Hematopoietic multipotent progenitor cell treated with erythropoietin and hydrocortisone succinate and interleukin-3 and kit ligand, for 4 days (in vitro differentiated cells): Measurements from ENCODE around the gene FNDC10.

ENCODE experiments used
- DNase-seq: peaks from one replicate; pipeline ENCODE4 v3.0.0-alpha.2; 2015

The FNDC10 gene

DNA sequence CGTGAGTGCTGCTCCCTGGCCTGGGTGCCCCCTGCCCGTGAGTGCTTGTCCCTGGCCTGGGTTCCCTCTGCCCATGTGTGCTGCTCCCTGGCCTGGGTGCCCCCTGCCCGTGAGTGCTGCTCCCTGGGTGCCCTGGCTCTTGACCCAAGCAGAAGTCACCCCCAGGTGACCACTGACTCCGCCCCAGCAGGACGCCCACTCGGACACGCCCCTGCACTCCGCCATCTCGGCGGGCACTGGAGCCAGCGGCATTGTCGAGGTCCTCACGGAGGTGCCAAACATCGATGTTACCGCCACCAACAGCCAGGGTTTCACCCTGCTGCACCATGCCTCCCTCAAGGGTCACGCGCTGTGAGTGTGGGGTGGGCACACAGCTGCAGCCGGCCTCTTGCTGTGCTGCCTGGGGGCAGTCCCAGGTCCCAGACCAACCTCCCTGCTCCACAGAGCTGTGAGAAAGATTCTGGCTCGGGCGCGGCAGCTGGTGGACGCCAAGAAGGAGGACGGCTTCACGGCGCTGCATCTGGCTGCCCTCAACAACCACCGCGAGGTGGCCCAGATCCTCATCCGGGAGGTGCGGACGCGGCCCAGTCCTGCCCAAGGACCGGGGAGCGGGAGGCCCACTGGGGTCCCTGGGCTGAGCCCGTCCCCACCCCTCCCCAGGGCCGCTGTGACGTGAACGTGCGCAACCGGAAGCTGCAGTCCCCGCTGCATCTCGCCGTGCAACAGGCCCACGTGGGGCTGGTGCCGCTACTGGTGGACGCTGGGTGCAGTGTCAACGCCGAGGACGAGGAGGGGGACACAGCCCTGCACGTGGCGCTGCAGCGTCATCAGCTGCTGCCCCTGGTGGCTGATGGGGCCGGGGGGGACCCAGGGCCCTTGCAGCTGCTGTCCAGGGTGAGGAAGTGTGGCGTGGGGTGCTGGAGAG, 28.2 kb upstream of the FNDC10 start:
- no peak for DNase-seq

DNA sequence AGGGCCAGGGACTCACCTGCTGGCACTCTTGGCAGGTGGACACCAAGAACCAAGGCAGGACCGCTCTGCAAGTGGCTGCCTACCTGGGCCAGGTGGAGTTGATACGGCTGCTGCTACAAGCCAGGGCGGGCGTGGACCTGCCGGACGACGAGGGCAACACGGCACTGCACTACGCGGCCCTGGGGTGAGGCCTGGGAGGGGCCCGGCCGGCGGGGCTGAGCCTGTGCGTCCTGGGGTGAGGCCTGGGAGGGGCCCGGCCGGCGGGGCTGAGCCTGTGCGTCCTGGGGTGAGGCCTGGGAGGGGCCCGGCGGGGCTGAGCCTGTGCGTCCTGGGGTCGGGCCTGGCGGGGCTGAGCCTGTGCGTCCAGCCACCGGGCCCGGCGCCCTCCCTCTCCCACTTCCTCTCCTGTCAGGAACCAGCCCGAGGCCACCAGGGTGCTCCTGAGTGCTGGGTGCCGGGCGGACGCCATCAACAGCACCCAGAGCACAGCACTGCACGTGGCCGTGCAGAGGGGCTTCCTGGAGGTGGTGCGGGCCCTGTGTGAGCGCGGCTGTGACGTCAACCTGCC, 27.4 kb upstream of the FNDC10 start:
- peak; percentile 36 for DNase-seq

DNA sequence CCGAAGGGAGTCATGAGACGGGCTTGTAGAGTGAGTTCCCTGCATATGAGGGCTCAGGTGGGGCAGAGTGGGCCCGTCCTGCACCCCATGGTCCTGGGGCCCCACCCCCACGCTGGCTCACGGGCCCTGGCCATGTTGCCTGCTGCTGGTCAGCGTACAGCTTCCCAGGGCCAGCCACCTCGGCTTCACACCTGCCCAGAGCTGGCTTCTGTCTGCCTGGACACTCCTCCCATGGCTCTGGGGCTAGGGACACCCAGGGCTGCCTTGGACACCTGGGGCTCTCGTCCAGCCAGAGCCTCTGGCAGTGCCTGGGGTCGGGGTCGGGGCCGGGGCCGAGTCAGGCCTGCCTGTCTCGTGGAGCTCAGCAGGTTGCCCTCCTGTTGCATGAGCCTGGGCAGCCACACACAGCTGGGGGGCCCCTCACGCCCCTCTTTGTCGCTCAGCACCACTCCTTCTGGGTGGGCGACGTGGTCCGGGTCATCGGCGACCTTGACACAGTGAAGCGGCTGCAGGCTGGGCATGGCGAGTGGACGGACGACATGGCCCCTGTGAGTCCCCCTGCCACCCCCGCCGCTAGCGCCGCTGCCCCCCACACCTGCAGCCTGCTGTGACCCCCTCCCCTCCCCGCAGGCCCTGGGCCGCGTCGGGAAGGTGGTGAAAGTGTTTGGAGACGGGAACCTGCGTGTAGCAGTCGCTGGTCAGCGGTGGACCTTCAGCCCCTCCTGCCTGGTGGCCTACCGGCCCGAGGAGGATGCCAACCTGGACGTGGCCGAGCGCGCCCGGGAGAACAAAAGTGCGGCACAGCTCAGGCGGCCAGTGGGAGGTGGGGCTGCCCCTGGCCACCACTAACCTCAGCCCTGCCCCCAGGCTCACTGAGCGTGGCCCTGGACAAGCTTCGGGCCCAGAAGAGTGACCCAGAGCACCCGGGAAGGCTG, 26.5 kb upstream of the FNDC10 start:
- no peak for DNase-seq

DNA sequence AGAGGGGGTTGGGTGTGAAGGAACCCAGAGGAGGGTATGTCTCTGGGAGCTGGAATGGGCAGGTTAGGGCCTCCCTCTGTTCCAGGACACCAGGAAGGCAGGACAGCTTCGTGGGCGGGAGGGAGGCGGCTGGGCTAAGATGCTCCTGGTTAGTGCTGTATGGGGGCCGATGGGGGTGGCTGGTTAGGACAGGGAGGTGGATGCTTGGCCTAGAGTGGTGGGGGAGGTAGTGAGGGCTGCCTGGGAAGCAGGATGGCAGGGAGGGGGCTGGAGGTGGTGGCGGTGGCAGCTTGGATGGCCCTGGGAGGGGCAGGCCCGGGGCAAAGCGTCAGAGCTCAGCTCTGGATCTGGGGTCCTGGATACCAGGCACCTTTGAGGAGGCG, 25.9 kb upstream of the FNDC10 start:
- DNase-seq: no peak

DNA sequence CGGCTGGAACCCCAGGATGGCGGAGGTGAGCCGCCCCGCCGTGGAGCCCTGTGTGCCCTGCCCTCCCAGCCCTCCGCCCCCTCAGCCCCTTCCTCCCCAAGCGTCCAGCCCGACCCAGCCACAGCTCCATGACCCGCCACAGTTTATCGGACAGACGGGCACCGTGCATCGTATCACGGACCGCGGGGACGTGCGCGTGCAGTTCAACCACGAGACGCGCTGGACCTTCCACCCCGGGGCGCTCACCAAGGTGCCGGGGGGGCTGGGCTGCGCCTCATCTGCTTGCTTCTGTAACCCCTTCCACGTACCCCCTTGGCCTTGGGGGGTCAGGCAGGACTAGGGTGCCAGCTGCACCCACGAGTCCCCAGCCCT, 25.5 kb upstream of the FNDC10 start:
- no peak for DNase-seq

DNA sequence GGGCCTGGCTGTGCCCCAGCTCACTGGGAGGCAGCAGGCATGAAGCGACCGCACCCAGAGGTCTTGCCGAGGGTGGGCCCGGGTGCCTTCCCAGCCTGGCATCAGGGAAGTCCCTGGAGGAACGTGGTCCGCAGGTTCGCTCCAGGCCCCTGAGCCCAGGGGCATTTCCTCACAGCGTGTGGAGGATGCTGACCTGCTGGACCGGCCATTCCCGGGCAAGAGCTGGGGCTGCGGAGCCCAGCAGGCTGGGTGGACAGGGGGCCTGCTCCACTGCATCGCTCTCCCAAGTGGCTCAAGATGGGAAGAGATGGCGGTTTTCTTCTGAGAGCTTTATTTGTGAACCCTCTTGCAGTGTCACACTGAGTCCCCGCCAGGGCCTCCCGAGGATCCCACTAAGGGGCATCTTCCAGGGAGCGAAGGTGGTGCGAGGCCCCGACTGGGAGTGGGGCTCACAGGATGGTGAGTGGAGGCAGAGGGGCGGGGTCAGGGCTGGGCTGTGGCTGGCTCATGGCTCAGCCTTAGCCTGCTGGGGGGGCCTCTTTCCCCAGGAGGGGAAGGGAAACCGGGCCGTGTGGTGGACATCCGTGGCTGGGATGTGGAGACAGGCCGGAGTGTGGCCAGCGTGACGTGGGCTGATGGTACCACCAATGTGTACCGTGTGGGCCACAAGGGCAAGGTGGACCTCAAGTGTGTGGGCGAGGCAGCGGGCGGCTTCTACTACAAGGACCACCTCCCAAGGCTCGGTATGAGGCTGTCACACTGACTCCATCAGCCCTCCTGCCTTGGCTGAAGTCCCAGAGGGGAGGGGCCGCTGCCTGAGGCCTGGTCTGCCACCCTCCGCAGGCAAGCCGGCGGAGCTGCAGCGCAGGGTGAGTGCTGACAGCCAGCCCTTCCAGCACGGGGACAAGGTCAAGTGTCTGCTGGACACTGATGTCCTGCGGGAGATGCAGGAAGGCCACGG, 24.8 kb upstream of the FNDC10 start:
- peak; percentile 50 for DNase-seq

DNA sequence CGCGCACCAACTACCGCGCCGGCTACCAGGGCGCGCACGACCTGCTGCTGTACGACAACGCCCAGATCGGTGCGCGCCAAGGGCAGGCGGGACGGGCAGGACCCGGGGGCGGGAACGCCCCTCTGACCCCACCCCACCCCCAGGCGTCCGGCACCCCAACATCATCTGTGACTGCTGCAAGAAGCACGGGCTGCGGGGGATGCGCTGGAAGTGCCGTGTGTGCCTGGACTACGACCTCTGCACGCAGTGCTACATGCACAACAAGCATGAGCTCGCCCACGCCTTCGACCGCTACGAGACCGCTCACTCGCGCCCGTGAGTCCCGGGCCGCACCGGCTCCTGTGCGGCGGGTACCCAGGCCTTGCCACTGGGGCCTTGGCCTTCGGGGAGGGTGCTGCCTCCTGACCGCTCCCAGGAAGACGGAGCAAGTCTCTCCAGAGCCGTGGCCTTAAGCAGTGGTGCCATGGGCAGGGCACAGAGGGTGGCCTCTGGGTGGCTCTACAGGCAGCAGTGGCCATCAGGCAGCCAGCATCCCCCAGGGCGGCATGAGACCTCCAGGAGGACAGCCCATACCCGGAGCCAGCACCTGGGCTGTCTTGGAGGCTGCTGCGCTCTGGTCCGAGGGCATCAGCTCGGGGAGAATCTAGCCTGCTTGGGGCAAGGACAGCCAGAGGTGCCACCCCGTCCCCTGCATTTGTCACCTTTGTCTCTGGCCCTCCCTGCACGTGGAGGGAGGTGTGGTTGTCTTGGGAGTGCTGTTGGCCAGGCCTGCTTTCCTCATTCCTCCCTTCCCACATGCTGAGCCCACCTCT, 23.9 kb upstream of the FNDC10 start:
- no peak for DNase-seq

DNA sequence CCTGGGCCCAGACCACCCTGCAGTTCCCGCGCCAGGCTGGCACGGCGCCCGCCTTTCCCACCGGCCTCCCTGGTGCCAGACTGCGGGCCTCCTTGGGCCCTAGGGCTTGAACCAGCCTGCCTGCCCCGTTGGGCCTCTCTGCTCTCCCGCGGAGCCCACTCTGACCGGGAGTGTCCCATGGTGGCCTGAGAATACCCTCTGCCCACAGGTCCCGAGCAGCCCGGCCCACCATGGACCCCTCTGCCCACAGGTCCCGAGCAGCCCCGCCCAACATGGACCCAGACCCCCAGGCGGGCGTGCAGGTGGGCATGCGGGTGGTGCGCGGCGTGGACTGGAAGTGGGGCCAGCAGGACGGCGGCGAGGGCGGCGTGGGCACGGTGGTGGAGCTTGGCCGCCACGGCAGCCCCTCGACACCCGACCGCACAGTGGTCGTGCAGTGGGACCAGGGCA, 23.3 kb upstream of the FNDC10 start:
- no peak for DNase-seq

DNA sequence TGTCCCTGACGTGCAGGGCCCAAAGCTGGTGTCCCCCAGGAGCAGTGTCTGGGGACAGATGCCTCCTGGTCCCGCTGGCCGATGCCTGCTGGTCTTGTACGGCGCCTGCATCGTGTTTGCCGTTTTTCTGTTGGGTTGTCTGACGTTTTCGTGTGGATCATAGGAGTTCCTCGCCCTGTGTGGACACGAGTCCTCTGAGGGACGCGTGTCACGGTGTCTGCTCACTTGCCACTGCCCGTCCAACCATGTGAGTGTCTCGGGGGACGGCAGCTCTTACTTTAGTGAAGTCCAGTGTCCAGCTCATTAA, 22.8 kb upstream of the FNDC10 start:
- no peak for DNase-seq

DNA sequence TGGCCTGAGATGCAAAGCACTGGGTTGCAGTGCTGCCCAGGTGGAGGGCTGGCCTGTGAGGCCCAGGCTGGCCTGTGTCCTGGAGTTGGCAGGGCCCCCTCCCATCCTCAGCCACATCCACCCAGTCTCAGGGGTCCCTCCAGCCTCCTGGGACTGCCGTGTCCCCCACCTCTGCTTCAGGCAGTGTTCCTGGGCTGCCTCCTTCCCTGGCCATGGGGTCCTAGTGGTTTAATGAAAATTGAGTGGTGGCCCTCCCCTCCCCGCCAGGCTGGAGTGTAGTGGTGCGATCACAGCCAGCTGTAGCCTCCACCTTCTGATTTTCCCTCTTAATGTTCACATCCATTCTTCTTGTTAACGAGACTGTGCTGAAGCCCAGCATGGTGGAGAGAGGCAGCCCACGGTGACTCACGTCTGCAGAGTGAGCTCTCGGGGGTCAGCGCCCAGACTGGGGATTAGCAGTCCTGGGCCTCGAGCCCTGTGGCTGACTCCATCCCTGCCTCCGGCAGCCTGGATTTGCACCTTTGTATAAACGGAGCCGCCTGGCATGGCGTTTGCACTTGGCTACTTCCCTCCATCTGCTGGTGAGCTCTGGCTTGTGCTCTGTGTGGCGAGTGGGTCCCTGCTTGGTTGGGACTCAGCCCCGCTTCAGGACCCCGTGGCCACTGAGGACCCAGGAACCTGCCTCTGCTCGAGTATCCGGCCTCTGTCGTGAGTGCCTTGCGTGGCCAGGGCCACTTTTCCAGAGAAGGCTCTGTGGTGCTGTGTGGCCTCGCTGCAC, 22.3 kb upstream of the FNDC10 start:
- DNase-seq: no peak

DNA sequence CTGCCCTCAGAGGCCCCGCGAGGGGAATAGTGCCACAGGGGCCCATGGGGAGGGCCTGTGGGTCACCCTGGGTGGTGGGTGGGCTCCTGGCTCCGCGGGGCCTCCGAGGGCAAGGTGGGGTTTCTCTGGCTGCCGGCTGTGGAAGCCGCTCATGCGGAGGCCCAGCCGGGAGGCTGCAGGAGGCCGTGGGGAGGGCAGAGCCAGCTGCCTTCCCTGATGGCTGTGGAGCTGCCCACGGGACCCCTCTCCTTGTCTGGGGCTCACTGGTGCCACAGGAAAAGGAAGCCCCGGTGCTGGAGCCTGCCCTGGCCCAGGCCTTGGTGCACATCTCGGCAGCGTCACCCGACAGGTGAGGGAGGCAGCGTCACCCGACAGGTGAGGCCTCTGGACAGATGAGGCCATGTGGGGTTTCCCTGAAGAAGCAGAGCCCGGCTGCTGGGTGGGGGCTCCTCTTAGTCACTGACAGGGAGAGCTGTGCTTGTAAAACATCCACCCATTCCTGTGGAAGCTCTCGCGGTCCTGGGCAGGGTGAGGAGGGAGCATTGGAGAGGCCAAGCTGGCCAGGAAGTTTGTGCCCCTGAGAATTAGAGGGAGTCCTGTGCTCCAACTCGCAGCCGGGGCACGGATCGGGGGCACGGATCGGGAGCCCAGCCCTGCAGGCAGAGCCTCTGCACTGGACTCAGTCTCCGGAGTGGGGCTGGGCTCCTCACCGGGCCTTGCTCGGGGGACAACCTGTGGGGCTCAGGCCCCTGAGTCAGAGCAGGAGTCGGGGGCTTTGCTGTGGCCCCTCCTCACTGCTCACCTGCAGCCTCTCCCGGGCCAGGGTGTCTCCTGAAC, 21.5 kb upstream of the FNDC10 start:
- no peak for DNase-seq

DNA sequence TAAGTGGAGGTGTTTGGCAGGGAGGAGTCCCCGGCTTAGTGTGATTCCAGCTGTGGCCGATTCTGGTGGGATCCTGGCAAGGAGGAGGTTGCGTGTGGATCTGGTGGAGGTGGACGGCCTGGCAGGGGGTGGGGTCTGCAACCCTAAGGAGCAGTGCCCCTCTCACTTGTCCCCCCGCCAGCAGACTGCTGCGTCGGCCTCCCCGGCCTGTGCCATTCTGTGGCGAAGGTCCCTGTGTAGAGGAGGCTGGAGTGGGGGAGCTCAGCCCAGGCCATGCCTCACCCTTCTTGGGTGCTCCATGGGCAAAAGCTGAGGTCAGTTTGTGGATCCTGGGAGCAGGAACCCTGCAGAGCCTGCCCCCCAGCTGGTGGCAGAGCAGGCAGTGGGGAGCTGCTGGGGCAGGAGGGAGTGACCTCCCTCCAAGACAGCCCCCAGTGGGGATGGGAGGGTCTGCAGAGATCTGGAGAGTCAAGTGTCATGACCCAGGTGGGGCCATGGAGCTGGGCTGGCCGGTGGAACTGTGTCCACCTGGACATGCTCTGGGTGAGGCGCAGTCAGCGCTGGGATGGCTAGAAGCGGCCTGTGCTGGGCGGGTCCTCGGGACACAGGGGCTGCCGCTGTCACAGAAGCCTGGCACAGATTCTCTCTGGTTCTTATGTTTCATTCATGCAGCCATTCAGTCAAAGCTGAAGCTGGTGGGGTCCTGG, 20.7 kb upstream of the FNDC10 start:
- no peak for DNase-seq

DNA sequence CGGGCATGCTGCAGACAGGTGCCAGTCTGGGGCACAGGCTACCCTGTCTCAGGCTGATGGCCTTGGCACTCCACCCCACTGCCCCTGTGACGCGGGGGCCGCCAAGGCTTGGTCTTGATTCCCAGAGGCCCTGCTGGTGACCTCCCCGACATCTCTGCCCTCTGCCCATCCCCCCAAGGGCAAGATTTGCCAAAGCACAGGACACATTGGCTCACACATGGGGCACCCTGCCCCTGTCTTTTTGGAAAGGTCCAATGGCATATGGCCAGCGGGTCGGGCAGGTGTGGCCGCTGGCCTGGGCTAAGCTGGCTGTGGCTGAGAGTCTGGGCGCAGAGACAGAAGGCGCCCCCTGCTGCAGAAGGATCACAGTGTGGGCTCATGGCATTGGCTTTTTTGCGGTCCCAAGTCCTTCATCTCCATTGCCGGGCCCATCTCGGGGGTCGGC, 20.0 kb upstream of the FNDC10 start:
- DNase-seq: peak; percentile 48

DNA sequence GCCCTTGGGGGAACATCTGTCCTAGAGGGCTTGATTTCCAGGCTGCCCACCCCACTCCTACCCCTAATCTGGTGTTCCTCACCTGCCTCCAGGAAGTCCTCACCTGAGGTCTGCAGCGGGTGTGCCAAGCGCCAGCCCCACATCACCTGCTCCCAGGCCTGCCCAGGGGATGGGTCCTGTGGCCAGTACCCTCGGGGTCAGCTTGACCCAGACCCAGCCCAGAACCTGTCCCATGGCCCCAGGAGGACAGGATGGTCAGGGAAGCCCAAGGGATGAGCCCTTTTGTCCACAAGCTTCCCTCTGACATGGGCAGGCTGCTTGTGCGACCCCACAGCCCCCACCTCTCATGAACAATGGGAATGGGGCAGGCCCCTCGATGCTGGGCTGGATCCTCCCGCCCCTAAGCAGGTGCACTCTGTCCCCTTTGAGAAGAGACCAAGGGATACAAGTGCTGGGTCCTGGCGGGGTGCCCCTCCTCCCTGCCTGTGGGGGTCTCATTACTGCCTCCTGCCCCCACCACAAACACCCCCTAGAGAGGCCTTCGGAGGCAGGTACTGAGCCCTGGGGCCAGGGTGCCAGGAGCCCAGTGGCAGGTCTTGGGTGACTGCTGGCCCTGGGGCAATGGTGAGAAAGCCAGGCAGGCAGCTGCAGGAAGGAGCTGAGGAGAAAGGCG, 18.6 kb upstream of the FNDC10 start:
- no peak for DNase-seq

DNA sequence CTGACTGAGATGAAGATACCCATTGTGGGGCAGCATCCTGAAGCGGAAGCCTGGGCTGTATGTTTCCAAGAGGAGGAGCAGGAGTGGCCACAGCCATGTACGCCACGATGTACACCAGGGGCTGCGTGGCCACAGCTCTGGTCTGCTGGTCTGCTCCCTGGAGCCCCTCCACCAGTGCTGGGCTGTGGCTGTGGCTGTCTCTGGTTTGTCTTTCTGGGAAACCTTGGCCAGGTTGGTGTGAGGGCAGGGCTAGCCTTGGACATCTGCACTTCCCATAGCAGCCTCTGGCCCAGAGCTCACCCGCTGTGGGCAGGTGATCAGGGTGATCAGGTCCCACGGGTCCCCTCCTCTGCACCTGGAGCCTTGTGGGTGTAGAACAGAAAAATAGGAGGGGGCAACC, 18.0 kb upstream of the FNDC10 start:
- DNase-seq: no peak

DNA sequence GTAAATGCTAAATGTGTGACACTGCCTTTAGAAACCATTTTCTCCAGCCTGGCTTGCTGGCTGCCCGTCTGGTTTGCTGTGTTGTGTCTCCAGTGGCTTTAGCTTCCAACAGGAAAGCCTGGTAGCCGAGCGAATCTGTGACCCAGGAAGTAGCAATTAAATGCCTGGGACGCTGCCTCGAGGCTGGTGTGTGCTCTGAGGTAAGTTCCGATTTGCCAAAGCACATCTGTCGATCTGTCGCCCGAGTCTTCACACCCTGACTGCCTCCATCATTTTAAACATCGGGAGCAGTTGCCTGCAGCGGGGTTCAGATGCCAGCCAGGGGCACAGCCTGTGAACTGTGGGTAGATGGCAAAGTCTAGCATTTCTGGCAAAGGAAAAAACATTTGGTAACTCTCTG, 17.6 kb upstream of the FNDC10 start:
- DNase-seq: no peak

DNA sequence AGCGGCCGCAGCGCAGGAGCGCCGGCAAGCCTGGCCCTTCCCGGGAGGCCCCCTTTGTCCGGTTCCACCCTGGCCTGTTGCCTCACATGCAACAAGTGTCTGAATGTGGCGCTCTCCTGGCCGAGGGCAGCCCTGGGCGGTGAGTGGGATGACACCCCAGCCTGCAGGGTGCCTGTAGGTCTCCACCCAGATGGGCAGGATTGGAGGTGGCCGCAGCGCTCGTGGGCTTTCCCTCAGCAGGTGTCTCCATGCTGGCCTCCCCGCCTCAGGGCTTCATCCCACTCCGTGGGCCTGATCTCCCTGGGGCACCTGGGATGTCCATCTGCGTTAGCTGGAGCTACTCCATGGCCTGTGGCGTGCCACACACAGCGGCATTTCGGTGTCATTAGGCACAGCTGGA, 16.9 kb upstream of the FNDC10 start:
- no peak for DNase-seq

DNA sequence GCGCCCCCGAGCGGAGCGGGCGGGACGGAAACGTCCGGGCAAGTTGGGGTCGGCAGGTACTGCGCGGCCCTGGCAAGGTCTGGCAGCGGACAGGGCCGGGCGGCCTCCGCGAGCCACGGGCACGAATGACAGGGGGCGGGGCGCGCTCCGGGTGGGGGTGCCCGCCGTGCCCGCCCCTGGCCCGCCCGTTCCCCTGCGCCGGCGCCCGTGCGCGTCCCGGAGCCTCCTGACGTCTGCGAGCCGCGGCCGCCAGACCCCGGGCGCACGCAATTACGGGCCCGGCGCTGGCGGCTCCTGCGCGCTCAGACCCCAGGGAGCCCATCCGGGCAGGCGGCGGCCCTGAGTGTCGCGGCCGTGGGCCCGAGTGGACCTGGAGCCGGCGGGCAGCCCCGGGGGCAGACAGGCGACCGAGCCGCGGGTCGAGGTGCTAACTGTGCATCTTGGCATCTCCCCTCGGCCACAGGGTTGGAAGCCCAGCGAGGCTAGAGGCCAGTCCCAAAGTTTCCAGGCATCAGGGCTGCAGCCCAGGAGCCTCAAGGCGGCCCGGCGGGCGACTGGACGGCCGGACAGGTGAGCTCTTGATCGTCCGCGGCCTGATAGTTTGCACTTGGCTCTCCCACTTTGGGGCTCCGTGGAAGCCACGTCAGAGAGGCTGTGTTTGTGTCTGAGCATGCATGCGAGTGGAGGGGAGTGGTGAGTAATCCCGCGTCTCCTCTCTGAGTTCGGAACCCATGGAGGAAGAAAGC, 16.3 kb upstream of the FNDC10 start:
- peak; percentile 62 for DNase-seq
